HCT116 (cell line): ENCODE measurements around the gene PIK3C2A. TPM values are rescaled to one million over a fixed set of nuclear protein-coding genes. Genes with fewer than 3 reads are reported as not detected.

ENCODE experiments used
- ATAC-seq: fragments of 200-7000 bp; cut with Tn5 transposase; 2 replicates; pipeline ENCODE4 v1.9.1; 2020; ENCODE audit warnings: mild to moderate bottlenecking, moderate library complexity
- Bru-seq: library from RNA; stranded (reverse); fragments of 400-500 nt; gene quantifications from one replicate; lab custom pipeline; 2021; lab: Mats Ljungman, UMichigan
- BruChase-seq, 2 experiments: library from RNA; stranded (reverse); fragments of 400-500 nt; gene quantifications; one replicate each; lab custom pipeline; 2021; lab: Mats Ljungman, UMichigan
- BruUV-seq: library from RNA; stranded (reverse); fragments of 400-500 nt; replicated peaks from 2 replicates; lab custom pipeline; 2021; lab: Mats Ljungman, UMichigan
- CTCF ChIA-PET: fragments of 300-600 bp; sonication (Branson Sonifier 250); formaldehyde crosslinking; loops from one replicate; lab custom pipeline; 2021; ENCODE audit warnings: antibody characterized with exemption; lab: Charles Lee
- POLR2A ChIA-PET: fragments of 300-600, 350-600 bp; sonication (Branson Sonifier 250); formaldehyde crosslinking; loops from one replicate; lab custom pipeline; 2021; ENCODE audit warnings: antibody characterized with exemption; lab: Charles Lee
- RAD21 ChIA-PET, 2 experiments: fragments of 300-600 bp; sonication (Branson Sonifier 250); formaldehyde crosslinking; loops; one replicate each; lab custom pipeline; 2023; ENCODE audit warnings: low total read pairs in 2 of 2; ENCODE audit not compliant: uncharacterized antibody in 2 of 2, unreplicated experiment in 2 of 2, low non-redundant PET in 1 of 2; lab: Charles Lee
- DNase-seq: peaks from one replicate; pipeline ENCODE4 v3.0.0-alpha.2; 2010; ENCODE audit warnings: low read depth, low spot score
- H2AFZ ChIP-seq: fragments of 200-600 bp; shearing (Covaris generic), sonication (generic); 2 replicates; pipeline ENCODE4 v1.6.1; 2017; ENCODE audit warnings: low read depth, mixed run types, mixed read lengths, antibody characterized with exemption, low read length; ENCODE audit not compliant: poor library complexity, severe bottlenecking
- H3K27ac ChIP-seq: 2 replicates; pipeline ENCODE4 v1.5.1; 2012; ENCODE audit warnings: low read depth, low read length
- H3K27me3 ChIP-seq: fragments of 200-600 bp; sonication (generic); 2 replicates; pipeline ENCODE4 v1.6.1; 2016; ENCODE audit warnings: mixed run types, low read length, mixed read lengths; ENCODE audit not compliant: insufficient read depth
- H3K36me3 ChIP-seq, 2 experiments: fragments of 200-500 bp in 1 of 2; fragments of 200-600 bp in 1 of 2; sonication (Bioruptor generic) in 1 of 2; sonication (generic) in 1 of 2; 2 replicates each; pipeline versions ENCODE4 v1.5.1 to v1.6.1; 2014 to 2016; ENCODE audit warnings: low read length in 2 of 2, inconsistent platforms in 1 of 2, mixed read lengths in 1 of 2, mixed run types in 1 of 2; ENCODE audit not compliant: insufficient read depth in 2 of 2, control insufficient read depth in 1 of 2
- H3K4me1 ChIP-seq, 2 experiments: fragments of 200-600 bp in 1 of 2; sonication (generic) in 1 of 2; 2 replicates each; pipeline versions ENCODE4 v1.5.1 to v1.6.1; 2012 to 2017; ENCODE audit warnings: low read length in 2 of 2, inconsistent platforms in 1 of 2, mild to moderate bottlenecking in 1 of 2, mixed read lengths in 1 of 2, mixed run types in 1 of 2, moderate library complexity in 1 of 2; ENCODE audit not compliant: insufficient read depth in 2 of 2, control insufficient read depth in 1 of 2
- H3K4me2 ChIP-seq: fragments of 200-600 bp; sonication (generic); 2 replicates; pipeline ENCODE4 v1.6.1; 2017; ENCODE audit warnings: mixed run types, low read length, mixed read lengths
- H3K4me3 ChIP-seq, 2 experiments: fragments of 200-600 bp in 1 of 2; sonication (generic) in 1 of 2; replicated peaks in 1 of 2; 2 replicates each; pipeline ENCODE4 v1.5.1; 2011 to 2016; ENCODE audit warnings: low read length in 2 of 2, control low read depth in 1 of 2, low read depth in 1 of 2, mild to moderate bottlenecking in 1 of 2, mixed read lengths in 1 of 2, mixed run types in 1 of 2
- H3K79me2 ChIP-seq: fragments of 200-600 bp; sonication (generic); 2 replicates; pipeline ENCODE4 v1.6.1; 2017; ENCODE audit warnings: mild to moderate bottlenecking, mixed run types, low read length, moderate library complexity, mixed read lengths; ENCODE audit not compliant: insufficient read depth
- H3K9ac ChIP-seq: fragments of 200-600 bp; sonication (generic); 2 replicates; pipeline ENCODE4 v1.6.1; 2016; ENCODE audit warnings: low read length, mixed read lengths
- H3K9me2 ChIP-seq: fragments of 200-600 bp; sonication (generic), shearing (Covaris generic); 2 replicates; pipeline ENCODE4 v1.6.1; 2017; ENCODE audit warnings: mixed run types, mild to moderate bottlenecking, moderate library complexity; ENCODE audit not compliant: insufficient read depth
- H3K9me3 ChIP-seq, 2 experiments: fragments of 200-500 bp in 1 of 2; fragments of 200-600 bp in 1 of 2; sonication (Bioruptor generic) in 1 of 2; sonication (generic) in 1 of 2; 2 replicates each; pipeline ENCODE4 v1.6.1; 2014 to 2017; ENCODE audit warnings: low read length in 2 of 2, mixed read lengths in 2 of 2, inconsistent platforms in 1 of 2, low read depth in 1 of 2, mild to moderate bottlenecking in 1 of 2, mixed run types in 1 of 2, moderate library complexity in 1 of 2; ENCODE audit not compliant: control insufficient read depth in 1 of 2, insufficient read depth in 1 of 2
- H4K20me1 ChIP-seq: fragments of 200-600 bp; sonication (generic), shearing (Covaris generic); 2 replicates; pipeline ENCODE4 v1.6.1; 2017; ENCODE audit warnings: mixed run types, mild to moderate bottlenecking, moderate library complexity; ENCODE audit not compliant: insufficient read depth
- CBX3 ChIP-seq: IDR thresholded peaks from 2 replicates; pipeline ENCODE4 v1.6.1; 2012; ENCODE audit warnings: low read depth
- ELF1 ChIP-seq: IDR thresholded peaks from 2 replicates; pipeline ENCODE4 v1.6.1; 2012; ENCODE audit warnings: low read depth, borderline replicate concordance
- EZH2 ChIP-seq: fragments of 200-600 bp; sonication (generic); IDR thresholded peaks from 2 replicates; pipeline ENCODE4 v1.6.1; 2017; ENCODE audit warnings: antibody characterized with exemption, mixed run types
- EZH2phosphoT487 ChIP-seq: fragments of 200-600 bp; IDR thresholded peaks from 2 replicates; pipeline ENCODE4 v1.6.1; 2018; ENCODE audit warnings: antibody characterized with exemption, borderline replicate concordance
- FOSL1 ChIP-seq: IDR thresholded peaks from 2 replicates; pipeline ENCODE4 v1.6.1; 2012; ENCODE audit warnings: low read depth
- JUND ChIP-seq: IDR thresholded peaks from 2 replicates; pipeline ENCODE4 v1.6.1; 2012
- POLR2A ChIP-seq: IDR thresholded peaks from 2 replicates; pipeline ENCODE4 v1.7.0; 2011; ENCODE audit warnings: borderline replicate concordance; ENCODE audit not compliant: insufficient read depth, insufficient read length; ENCODE audit errors: extremely low read depth
- POLR2AphosphoS5 ChIP-seq: IDR thresholded peaks from 2 replicates; pipeline ENCODE4 v1.6.1; 2011; ENCODE audit warnings: mild to moderate bottlenecking, low read depth, low read length, moderate library complexity
- RAD21 ChIP-seq: IDR thresholded peaks from 2 replicates; pipeline ENCODE4 v1.6.1; 2012; ENCODE audit warnings: low read depth, mild to moderate bottlenecking
- ZNF274 ChIP-seq: fragments of 200-500 bp; sonication (Bioruptor generic); IDR thresholded peaks from 2 replicates; pipeline ENCODE4 v1.6.1; 2014; ENCODE audit warnings: mild to moderate bottlenecking, low read depth, low read length, inconsistent platforms
- intact Hi-C: fragments of 100-400 bp; cut with micrococcal nuclease; formaldehyde crosslinking; loops from 2 replicates; pipeline ENCODE4 v1.10.0; 2022
- long read RNA-seq: library from polyadenylated mRNA; unstranded; transcript quantifications from one replicate; pipeline ENCODE4 v2.0.0, GENCODE V29; 2021; ENCODE audit not compliant: unreplicated experiment
- polyA plus RNA-seq: library from polyadenylated mRNA; unstranded; fragments of >200 nt; gene quantifications from 2 replicates; pipeline ENCODE4 v1.2.1, GENCODE V29; 2012; ENCODE audit warnings: missing spikeins
- total RNA-seq: library from RNA; stranded (reverse); gene quantifications from one replicate; pipeline ENCODE4 v1.2.1, GENCODE V29; 2021; ENCODE audit not compliant: unreplicated experiment
- TF ChIP-seq, protein P1 (sequence below), 3 experiments: fragments of 200-600 bp in 1 of 3; sonication (generic) in 1 of 3; IDR thresholded peaks in 2 of 3; conservative IDR thresholded peaks in 1 of 3; 2 replicates each; pipeline ENCODE4 v1.5.1; 2012 to 2017; ENCODE audit warnings: low read depth in 2 of 3, low read length in 2 of 3, antibody characterized with exemption in 1 of 3, borderline replicate concordance in 1 of 3, control low read depth in 1 of 3, mild to moderate bottlenecking in 1 of 3, mixed read lengths in 1 of 3, mixed run types in 1 of 3, moderate library complexity in 1 of 3; ENCODE audit not compliant: insufficient read depth in 1 of 3
- TF ChIP-seq, protein P2 (sequence below): IDR thresholded peaks from 2 replicates; pipeline ENCODE4 v1.6.1; 2012; ENCODE audit warnings: low read depth

Gene PIK3C2A, protein sequence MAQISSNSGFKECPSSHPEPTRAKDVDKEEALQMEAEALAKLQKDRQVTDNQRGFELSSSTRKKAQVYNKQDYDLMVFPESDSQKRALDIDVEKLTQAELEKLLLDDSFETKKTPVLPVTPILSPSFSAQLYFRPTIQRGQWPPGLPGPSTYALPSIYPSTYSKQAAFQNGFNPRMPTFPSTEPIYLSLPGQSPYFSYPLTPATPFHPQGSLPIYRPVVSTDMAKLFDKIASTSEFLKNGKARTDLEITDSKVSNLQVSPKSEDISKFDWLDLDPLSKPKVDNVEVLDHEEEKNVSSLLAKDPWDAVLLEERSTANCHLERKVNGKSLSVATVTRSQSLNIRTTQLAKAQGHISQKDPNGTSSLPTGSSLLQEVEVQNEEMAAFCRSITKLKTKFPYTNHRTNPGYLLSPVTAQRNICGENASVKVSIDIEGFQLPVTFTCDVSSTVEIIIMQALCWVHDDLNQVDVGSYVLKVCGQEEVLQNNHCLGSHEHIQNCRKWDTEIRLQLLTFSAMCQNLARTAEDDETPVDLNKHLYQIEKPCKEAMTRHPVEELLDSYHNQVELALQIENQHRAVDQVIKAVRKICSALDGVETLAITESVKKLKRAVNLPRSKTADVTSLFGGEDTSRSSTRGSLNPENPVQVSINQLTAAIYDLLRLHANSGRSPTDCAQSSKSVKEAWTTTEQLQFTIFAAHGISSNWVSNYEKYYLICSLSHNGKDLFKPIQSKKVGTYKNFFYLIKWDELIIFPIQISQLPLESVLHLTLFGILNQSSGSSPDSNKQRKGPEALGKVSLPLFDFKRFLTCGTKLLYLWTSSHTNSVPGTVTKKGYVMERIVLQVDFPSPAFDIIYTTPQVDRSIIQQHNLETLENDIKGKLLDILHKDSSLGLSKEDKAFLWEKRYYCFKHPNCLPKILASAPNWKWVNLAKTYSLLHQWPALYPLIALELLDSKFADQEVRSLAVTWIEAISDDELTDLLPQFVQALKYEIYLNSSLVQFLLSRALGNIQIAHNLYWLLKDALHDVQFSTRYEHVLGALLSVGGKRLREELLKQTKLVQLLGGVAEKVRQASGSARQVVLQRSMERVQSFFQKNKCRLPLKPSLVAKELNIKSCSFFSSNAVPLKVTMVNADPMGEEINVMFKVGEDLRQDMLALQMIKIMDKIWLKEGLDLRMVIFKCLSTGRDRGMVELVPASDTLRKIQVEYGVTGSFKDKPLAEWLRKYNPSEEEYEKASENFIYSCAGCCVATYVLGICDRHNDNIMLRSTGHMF (N-terminal part only)
- total RNA-seq: 51.6 TPM
- 7.7 and 7.9 TPM in 2 replicates for polyA plus RNA-seq
- Bru-seq, nascent RNA: percentile 86 among the genes with signal in this experiment
- BruChase-seq, experiment 1, labeled RNA remaining after a 6-hour chase: percentile 86 among the genes with signal in this experiment
- BruChase-seq, experiment 2, labeled RNA remaining after a 2-hour chase: percentile 90 among the genes with signal in this experiment
- long read RNA-seq, partial matches to known transcripts: 13 of 32 reads
- long read RNA-seq, other reads (novel, unspliced or antisense): 19 of 32 reads

DNA sequence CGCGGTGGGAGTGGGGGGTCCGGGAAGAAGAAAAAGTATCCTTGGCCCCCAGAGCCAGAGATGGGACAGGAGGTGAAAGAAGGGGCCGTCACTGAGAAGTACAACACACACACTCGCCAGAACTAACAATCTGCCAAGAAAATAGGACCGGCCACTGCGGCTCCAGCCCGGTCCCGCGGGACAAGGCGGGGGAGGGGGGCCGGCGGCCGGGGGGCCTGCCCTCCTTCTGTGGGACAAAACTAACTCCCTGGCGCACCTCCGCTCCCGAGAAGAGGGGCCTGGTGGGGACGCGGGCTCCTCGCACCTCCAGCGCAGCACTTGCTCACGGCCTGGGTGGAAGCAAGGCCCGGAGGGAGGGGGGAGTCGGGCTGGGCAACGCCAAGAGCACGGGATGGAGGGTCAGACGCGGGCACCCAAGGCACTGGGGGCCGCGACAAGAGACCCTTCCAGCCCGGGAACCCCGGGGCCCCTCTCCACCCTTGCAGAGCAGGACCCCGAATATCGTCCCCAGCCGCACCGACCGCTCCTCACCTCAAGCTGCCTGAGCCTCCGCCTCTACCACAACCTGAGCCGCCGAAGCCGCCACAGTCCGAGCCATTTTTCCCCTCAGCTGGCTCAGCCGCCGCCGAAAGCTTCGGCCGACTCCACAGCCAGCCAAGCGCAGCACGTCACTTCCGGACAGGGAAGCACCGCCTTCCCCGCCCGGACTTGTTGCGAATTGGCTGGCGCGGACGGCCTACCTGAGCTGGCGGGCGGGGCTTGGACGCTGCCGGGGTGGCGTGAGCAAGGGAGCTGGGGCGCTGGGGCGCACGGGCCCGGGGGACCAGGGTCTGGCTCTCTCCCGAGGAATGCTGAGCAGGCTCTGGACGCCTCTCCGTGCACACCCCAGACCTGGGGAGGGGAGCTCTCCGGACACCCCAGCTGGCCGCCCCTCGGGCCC is at the start of gene PIK3C2A:
Gene PIK3C2A, minus strand, starts transcription at position 670 of the 940 bp plus-strand sequence. CDS start 38,245 bp downstream, outside the sequence.
- CTCF ChIA-PET: interaction anchor here (0.5 to 1.0 kb wide), 3 partner anchors 10 to 272 kb away, joined by 3 read pairs; no protein-coding TSS in a partner anchor
- intact Hi-C loops: loop anchor here (1.0 kb wide), 1 partner anchor 35 kb away; no protein-coding TSS in a partner anchor
- no peaks in the 10 kb centered on the region for H3K9me3 ChIP-seq
- peak; percentile 93 for ATAC-seq
- BruUV-seq: no TSS peak
- H3K4me3 ChIP-seq: peak within 1 kb of the TSS; percentile 89 to 90
- H3K4me1 ChIP-seq: peaks cover 8 to 21% of the 10 kb centered on the region in 2 experiments
- H3K79me2 ChIP-seq: peaks cover 48% of the 10 kb centered on the region
- peak within 1 kb of the TSS; percentile 75 for H2AFZ ChIP-seq
- H3K27me3 ChIP-seq: no peaks in the 10 kb centered on the region
- peak within 1 kb of the TSS; percentile 96 for H3K27ac ChIP-seq
- DNase-seq: peak; percentile 81
- peaks cover 2 to 5% of the 10 kb centered on the region in 2 experiments; a peak in 1 of 4 replicates for H3K36me3 ChIP-seq
- H3K9me2 ChIP-seq: no peaks in the 10 kb centered on the region
- H3K4me2 ChIP-seq: peak within 1 kb of the TSS; percentile 96
- H3K9ac ChIP-seq: peak within 1 kb of the TSS; percentile 93
- RAD21 ChIA-PET: no interaction called here
- no peaks in the 10 kb centered on the region for H4K20me1 ChIP-seq
- POLR2A ChIA-PET: interaction anchor here (0.6 to 1.2 kb wide), 5 partner anchors 15 to 130 kb away, joined by 3 to 8 read pairs (median 4); partner anchors contain the start of gene RPS13
- TF ChIP-seq POLR2AphosphoS5 (peak; percentile 95), JUND (no peak), RAD21 (no peak), EZH2phosphoT487 (no peak), EZH2 (no peak), POLR2A (peak; percentile 89), ZNF274 (no peak), ELF1 (no peak; the same call in 1 of the 2 replicates), CBX3 (no peak), FOSL1 (no peak)
- TF ChIP-seq, protein P1, sequence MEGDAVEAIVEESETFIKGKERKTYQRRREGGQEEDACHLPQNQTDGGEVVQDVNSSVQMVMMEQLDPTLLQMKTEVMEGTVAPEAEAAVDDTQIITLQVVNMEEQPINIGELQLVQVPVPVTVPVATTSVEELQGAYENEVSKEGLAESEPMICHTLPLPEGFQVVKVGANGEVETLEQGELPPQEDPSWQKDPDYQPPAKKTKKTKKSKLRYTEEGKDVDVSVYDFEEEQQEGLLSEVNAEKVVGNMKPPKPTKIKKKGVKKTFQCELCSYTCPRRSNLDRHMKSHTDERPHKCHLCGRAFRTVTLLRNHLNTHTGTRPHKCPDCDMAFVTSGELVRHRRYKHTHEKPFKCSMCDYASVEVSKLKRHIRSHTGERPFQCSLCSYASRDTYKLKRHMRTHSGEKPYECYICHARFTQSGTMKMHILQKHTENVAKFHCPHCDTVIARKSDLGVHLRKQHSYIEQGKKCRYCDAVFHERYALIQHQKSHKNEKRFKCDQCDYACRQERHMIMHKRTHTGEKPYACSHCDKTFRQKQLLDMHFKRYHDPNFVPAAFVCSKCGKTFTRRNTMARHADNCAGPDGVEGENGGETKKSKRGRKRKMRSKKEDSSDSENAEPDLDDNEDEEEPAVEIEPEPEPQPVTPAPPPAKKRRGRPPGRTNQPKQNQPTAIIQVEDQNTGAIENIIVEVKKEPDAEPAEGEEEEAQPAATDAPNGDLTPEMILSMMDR (IDR thresholded peaks at IDR 0.05 in 2 of 3, conservative IDR thresholded peaks at IDR 0.05 in 1 of 3; ENCODE audit: borderline replicate concordance in 1 of 3, insufficient read depth in 1 of 3, low read depth in 2 of 3, low read length in 2 of 3): no peak
- TF ChIP-seq, protein P2, sequence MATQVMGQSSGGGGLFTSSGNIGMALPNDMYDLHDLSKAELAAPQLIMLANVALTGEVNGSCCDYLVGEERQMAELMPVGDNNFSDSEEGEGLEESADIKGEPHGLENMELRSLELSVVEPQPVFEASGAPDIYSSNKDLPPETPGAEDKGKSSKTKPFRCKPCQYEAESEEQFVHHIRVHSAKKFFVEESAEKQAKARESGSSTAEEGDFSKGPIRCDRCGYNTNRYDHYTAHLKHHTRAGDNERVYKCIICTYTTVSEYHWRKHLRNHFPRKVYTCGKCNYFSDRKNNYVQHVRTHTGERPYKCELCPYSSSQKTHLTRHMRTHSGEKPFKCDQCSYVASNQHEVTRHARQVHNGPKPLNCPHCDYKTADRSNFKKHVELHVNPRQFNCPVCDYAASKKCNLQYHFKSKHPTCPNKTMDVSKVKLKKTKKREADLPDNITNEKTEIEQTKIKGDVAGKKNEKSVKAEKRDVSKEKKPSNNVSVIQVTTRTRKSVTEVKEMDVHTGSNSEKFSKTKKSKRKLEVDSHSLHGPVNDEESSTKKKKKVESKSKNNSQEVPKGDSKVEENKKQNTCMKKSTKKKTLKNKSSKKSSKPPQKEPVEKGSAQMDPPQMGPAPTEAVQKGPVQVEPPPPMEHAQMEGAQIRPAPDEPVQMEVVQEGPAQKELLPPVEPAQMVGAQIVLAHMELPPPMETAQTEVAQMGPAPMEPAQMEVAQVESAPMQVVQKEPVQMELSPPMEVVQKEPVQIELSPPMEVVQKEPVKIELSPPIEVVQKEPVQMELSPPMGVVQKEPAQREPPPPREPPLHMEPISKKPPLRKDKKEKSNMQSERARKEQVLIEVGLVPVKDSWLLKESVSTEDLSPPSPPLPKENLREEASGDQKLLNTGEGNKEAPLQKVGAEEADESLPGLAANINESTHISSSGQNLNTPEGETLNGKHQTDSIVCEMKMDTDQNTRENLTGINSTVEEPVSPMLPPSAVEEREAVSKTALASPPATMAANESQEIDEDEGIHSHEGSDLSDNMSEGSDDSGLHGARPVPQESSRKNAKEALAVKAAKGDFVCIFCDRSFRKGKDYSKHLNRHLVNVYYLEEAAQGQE: no peak
